WTC11 (cell line): ENCODE measurements around the gene GPC5. TPM values are rescaled to one million over a fixed set of nuclear protein-coding genes. Genes with fewer than 3 reads are reported as not detected.

Experiments used
- ATAC-seq: fragments of 200-7000 bp; cut with Tn5 transposase; 2 replicates; pipeline ENCODE4 v1.10.0; 2021; ENCODE audit warnings: mild to moderate bottlenecking, moderate library complexity
- CTCF ChIA-PET: fragments of 300-600 bp; sonication (Branson Sonifier 250); formaldehyde crosslinking; loops from one replicate; lab custom pipeline; 2021; ENCODE audit warnings: antibody characterized with exemption; lab: Charles Lee
- POLR2A ChIA-PET: fragments of 350-600 bp; sonication (Branson Sonifier 250); formaldehyde crosslinking; loops from one replicate; lab custom pipeline; 2021; ENCODE audit warnings: antibody characterized with exemption; lab: Charles Lee
- DNase-seq: peaks from one replicate; pipeline ENCODE4 v3.0.0; 2021; ENCODE audit warnings: low spot score
- H3K27ac Mint-ChIP-seq: 2 replicates; pipeline ENCODE4 v1.8.0; 2021; ENCODE audit warnings: mixed read lengths
- H3K27me3 Mint-ChIP-seq: 2 replicates; pipeline ENCODE4 v1.8.0; 2021; ENCODE audit warnings: low read depth, mild to moderate bottlenecking, moderate library complexity, mixed read lengths
- H3K36me3 Mint-ChIP-seq: 2 replicates; pipeline ENCODE4 v1.8.0; 2021; ENCODE audit warnings: mixed read lengths
- H3K4me1 Mint-ChIP-seq: 2 replicates; pipeline ENCODE4 v1.8.0; 2022; ENCODE audit warnings: mixed read lengths
- H3K4me3 Mint-ChIP-seq: 2 replicates; pipeline ENCODE4 v1.8.0; 2021; ENCODE audit warnings: mild to moderate bottlenecking, moderate library complexity, mixed read lengths
- H3K9me3 Mint-ChIP-seq: 2 replicates; pipeline ENCODE4 v1.8.0; 2021; ENCODE audit warnings: mixed read lengths
- CREM ChIP-seq: sonication (generic); formaldehyde crosslinking; IDR thresholded peaks from 2 replicates; pipeline ENCODE4 v1.8.1; 2022; ENCODE audit warnings: mild to moderate bottlenecking, missing genetic modification reagents, moderate library complexity
- FOXP1 ChIP-seq: sonication (generic); formaldehyde crosslinking; IDR thresholded peaks from 2 replicates; pipeline ENCODE4 v1.8.0; 2022; ENCODE audit warnings: missing genetic modification reagents, mild to moderate bottlenecking, moderate library complexity, borderline replicate concordance
- GRHL2 ChIP-seq: fragments of 250-450 bp; sonication (Bioruptor Pico); IDR thresholded peaks from 2 replicates; pipeline ENCODE4 v1.8.0; 2022; ENCODE audit warnings: mild to moderate bottlenecking, moderate library complexity; ENCODE audit not compliant: insufficient replicate concordance, severe bottlenecking
- HMGA2 ChIP-seq: fragments of 250-450 bp; sonication (Bioruptor Pico); IDR thresholded peaks from 2 replicates; pipeline ENCODE4 v1.4.0; 2021; ENCODE audit warnings: mild to moderate bottlenecking, moderate library complexity
- MXD4 ChIP-seq: fragments of 250-450 bp; sonication (Bioruptor Pico); IDR thresholded peaks from 2 replicates; pipeline ENCODE4 v1.8.0; 2021; ENCODE audit warnings: mild to moderate bottlenecking, moderate library complexity, borderline replicate concordance
- PRRX2 ChIP-seq: fragments of 250-450 bp; sonication (Bioruptor Pico); IDR thresholded peaks from 2 replicates; pipeline ENCODE4 v1.8.0; 2021; ENCODE audit warnings: mild to moderate bottlenecking
- RORB ChIP-seq: fragments of 250-450 bp; sonication (Bioruptor Pico); IDR thresholded peaks from 2 replicates; pipeline ENCODE4 v1.9.0; 2021; ENCODE audit warnings: mild to moderate bottlenecking
- SMAD3 ChIP-seq: sonication (generic); formaldehyde crosslinking; IDR thresholded peaks from 2 replicates; pipeline ENCODE4 v1.8.0; 2022; ENCODE audit warnings: missing genetic modification reagents, mild to moderate bottlenecking, borderline replicate concordance
- SP1 ChIP-seq: sonication (generic); formaldehyde crosslinking; conservative IDR thresholded peaks from 2 replicates; pipeline ENCODE4 v1.8.1; 2022; ENCODE audit warnings: missing genetic modification reagents
- TCF7 ChIP-seq: sonication (generic); formaldehyde crosslinking; IDR thresholded peaks from 2 replicates; pipeline ENCODE4 v1.8.0; 2022; ENCODE audit warnings: mild to moderate bottlenecking, low read depth, missing genetic modification reagents, moderate library complexity
- ZBTB21 ChIP-seq: sonication (generic); formaldehyde crosslinking; IDR thresholded peaks from 2 replicates; pipeline ENCODE4 v1.8.1; 2023; ENCODE audit warnings: mild to moderate bottlenecking, missing genetic modification reagents, borderline replicate concordance
- ZNF396 ChIP-seq: fragments of 250-450 bp; sonication (Bioruptor Pico); IDR thresholded peaks from 2 replicates; pipeline ENCODE4 v1.8.0; 2021; ENCODE audit warnings: mild to moderate bottlenecking, moderate library complexity, borderline replicate concordance
- ZNF416 ChIP-seq: fragments of 250-450 bp; sonication (Bioruptor Pico); IDR thresholded peaks from 2 replicates; pipeline ENCODE4 v1.9.0; 2021; ENCODE audit warnings: mild to moderate bottlenecking, inconsistent platforms
- total RNA-seq: library from RNA; stranded (reverse); gene quantifications from 3 replicates; pipeline ENCODE4 v1.2.3, GENCODE V29; 2021
- TF ChIP-seq, protein P1 (sequence below): sonication (generic); formaldehyde crosslinking; conservative IDR thresholded peaks from 2 replicates; pipeline ENCODE4 v1.8.1; 2023; ENCODE audit warnings: mild to moderate bottlenecking, low read depth, missing genetic modification reagents, moderate library complexity
- TF ChIP-seq, protein P2 (sequence below): sonication (generic); formaldehyde crosslinking; conservative IDR thresholded peaks from 2 replicates; pipeline ENCODE4 v1.8.1; 2022; ENCODE audit warnings: mild to moderate bottlenecking, missing genetic modification reagents
- TF ChIP-seq, protein P3 (sequence below): fragments of 250-450 bp; sonication (Bioruptor Pico); IDR thresholded peaks from 2 replicates; pipeline ENCODE4 v2.1.2; 2022; ENCODE audit warnings: mild to moderate bottlenecking, moderate library complexity
- TF ChIP-seq, protein P4 (sequence below): sonication (generic); formaldehyde crosslinking; IDR thresholded peaks from 2 replicates; pipeline ENCODE4 v1.8.0; 2022; ENCODE audit warnings: mild to moderate bottlenecking, missing genetic modification reagents

Gene GPC5
- total RNA-seq, 1 experiment from 2014 or later = 0.46 TPM

DNA sequence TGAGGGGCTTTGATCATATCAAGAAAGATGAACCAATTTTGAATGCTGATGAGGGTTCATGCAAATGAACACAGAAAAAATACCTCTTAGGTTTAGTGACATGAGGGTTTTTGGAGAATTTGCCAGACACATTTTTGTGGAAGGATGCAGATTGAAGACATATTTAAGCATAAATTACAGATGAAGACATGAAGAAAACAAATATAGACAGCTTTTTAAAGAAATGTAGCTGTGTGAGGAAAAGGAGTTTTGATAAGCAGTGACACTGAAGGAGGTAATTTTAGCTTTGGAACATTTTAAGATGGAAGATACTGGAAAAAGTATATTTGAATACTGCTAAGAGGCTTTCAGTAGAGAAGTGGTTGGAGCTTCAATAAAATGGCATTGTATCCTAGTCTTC, 1017.4 kb downstream of the GPC5 start:
- POLR2A ChIA-PET = no interaction called here
- H3K4me1 Mint-ChIP-seq = peaks cover 3% of the 10 kb centered on the region; the same call in 1 of the 2 replicates

DNA sequence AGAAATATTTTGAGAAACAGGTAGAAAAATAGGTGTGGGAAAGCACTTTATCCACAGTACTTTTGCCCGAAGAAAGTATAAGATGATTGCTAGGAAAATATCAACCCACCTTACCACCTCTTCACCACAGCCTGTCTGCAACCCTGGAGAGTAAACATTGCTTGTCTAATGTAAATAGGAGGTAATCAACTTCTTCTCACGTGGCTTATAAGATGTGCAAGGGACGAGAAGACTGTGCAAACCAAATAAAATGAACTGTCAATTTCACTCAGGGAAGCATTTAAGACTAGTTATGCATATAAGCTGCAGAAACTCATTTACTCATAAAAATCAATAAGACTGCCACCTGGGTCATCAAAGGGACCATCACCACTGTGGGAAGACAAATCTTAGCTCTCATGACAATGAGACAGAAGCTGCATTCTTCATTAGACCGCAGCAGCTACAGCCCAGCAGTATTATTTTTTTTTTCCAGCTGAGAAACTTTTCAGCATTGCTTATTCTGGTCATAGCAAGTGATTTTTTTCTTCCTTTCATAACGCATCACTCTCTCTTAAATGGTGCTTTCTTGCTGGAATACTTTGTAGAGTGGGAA, 1020.5 kb downstream of the GPC5 start:
- no peak for DNase-seq
- POLR2A ChIA-PET = no interaction called here
- Mint-ChIP-seq H3K4me1 (peaks cover 3% of the 10 kb centered on the region; the same call in 1 of the 2 replicates), H3K4me3 (no peak overlapping the region), H3K27ac (no peak overlapping the region), H3K27me3 (no peaks in the 10 kb centered on the region), H3K9me3 (peaks cover 3% of the 10 kb centered on the region; the same call in 1 of the 2 replicates)
- CTCF ChIA-PET = no interaction called here
- TF ChIP-seq HMGA2 (CRISPR knock-in tag) (no peak), SP1 (CRISPR knock-in tag) (no peak), GRHL2 (CRISPR knock-in tag) (no peak)
- TF ChIP-seq, all 79 proteins: peak for 0
- H3K36me3 Mint-ChIP-seq = no peaks in the 10 kb centered on the region
- ATAC-seq = no peak

More for the DNA sequence above, 1017.4 kb downstream of the GPC5 start:
- H3K36me3 Mint-ChIP-seq = no peaks in the 10 kb centered on the region
- DNase-seq (no peak), ATAC-seq (no peak)
- no peak overlapping the region for H3K27ac Mint-ChIP-seq
- no peak for TF ChIP-seq PRRX2 (CRISPR knock-in tag)
- TF ChIP-seq ZBTB21 = no peak
- TF ChIP-seq MXD4 (CRISPR knock-in tag) = no peak
- no peak for TF ChIP-seq CREM (CRISPR knock-in tag)
- TF ChIP-seq, protein P1, sequence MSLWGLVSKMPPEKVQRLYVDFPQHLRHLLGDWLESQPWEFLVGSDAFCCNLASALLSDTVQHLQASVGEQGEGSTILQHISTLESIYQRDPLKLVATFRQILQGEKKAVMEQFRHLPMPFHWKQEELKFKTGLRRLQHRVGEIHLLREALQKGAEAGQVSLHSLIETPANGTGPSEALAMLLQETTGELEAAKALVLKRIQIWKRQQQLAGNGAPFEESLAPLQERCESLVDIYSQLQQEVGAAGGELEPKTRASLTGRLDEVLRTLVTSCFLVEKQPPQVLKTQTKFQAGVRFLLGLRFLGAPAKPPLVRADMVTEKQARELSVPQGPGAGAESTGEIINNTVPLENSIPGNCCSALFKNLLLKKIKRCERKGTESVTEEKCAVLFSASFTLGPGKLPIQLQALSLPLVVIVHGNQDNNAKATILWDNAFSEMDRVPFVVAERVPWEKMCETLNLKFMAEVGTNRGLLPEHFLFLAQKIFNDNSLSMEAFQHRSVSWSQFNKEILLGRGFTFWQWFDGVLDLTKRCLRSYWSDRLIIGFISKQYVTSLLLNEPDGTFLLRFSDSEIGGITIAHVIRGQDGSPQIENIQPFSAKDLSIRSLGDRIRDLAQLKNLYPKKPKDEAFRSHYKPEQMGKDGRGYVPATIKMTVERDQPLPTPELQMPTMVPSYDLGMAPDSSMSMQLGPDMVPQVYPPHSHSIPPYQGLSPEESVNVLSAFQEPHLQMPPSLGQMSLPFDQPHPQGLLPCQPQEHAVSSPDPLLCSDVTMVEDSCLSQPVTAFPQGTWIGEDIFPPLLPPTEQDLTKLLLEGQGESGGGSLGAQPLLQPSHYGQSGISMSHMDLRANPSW (CRISPR knock-in tag) = no peak
- TF ChIP-seq ZNF396 (CRISPR knock-in tag) = no peak
- no peak for TF ChIP-seq FOXP1
- TF ChIP-seq, protein P2, sequence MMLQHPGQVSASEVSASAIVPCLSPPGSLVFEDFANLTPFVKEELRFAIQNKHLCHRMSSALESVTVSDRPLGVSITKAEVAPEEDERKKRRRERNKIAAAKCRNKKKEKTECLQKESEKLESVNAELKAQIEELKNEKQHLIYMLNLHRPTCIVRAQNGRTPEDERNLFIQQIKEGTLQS (CRISPR knock-in tag) = no peak
- TF ChIP-seq, protein P3, sequence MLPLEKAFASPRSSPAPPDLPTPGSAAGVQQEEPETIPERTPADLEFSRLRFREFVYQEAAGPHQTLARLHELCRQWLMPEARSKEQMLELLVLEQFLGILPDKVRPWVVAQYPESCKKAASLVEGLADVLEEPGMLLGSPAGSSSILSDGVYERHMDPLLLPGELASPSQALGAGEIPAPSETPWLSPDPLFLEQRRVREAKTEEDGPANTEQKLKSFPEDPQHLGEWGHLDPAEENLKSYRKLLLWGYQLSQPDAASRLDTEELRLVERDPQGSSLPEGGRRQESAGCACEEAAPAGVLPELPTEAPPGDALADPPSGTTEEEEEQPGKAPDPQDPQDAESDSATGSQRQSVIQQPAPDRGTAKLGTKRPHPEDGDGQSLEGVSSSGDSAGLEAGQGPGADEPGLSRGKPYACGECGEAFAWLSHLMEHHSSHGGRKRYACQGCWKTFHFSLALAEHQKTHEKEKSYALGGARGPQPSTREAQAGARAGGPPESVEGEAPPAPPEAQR = no peak
- TF ChIP-seq SMAD3 (CRISPR knock-in tag) = no peak
- TF ChIP-seq, protein P4, sequence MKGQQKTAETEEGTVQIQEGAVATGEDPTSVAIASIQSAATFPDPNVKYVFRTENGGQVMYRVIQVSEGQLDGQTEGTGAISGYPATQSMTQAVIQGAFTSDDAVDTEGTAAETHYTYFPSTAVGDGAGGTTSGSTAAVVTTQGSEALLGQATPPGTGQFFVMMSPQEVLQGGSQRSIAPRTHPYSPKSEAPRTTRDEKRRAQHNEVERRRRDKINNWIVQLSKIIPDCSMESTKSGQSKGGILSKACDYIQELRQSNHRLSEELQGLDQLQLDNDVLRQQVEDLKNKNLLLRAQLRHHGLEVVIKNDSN (CRISPR knock-in tag) = no peak
- no peak for TF ChIP-seq TCF7 (CRISPR knock-in tag)
- no peak for TF ChIP-seq RORB (CRISPR knock-in tag)
- TF ChIP-seq ZNF416 (CRISPR knock-in tag) = no peak
- no peak overlapping the region for H3K4me3 Mint-ChIP-seq
- no peaks in the 10 kb centered on the region for H3K9me3 Mint-ChIP-seq
- CTCF ChIA-PET = no interaction called here
- H3K27me3 Mint-ChIP-seq = no peaks in the 10 kb centered on the region

DNA sequence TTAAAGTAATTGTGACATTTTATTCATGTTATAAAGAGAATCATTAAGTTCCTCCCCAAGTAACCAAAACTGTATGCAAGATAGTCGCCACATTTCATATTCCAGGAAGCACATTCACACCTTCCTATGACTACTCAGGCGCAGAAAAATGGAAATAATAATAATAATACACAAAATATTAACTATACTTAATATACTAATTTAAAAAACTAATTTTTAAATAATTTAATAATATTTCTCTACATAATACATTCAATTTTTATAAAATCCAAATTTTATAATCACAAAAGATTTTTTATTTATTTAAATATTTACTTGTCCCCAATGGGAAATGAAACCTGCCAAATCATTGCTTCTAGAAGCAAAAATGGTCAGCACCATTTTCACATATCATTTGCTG, 1030.8 kb downstream of the GPC5 start:
- 0 out of 2 replicates have a peak, but pooled peaks cover 5% of the 10 kb centered on the region for H3K9me3 Mint-ChIP-seq
- H3K4me3 Mint-ChIP-seq = no peak overlapping the region
- no peak for ATAC-seq
- TF ChIP-seq, protein P1 (CRISPR knock-in tag) = no peak
- peak; percentile 94 for TF ChIP-seq HMGA2 (CRISPR knock-in tag)
- no peak overlapping the region for H3K27ac Mint-ChIP-seq
- DNase-seq = no peak
- ChIA-PET POLR2A (no interaction called here), CTCF (no interaction called here)
- no peaks in the 10 kb centered on the region for H3K36me3 Mint-ChIP-seq
- H3K27me3 Mint-ChIP-seq = no peaks in the 10 kb centered on the region
- H3K4me1 Mint-ChIP-seq = peaks cover 4% of the 10 kb centered on the region
